HG02642 (cell line): Measurements from ENCODE around the gene RAB11FIP3.
"Not testable (repeated sequence)": the region's sequence is repeated elsewhere in the genome, so short reads cannot be mapped to it uniquely, and the experiment has no call there.

Experiments used
- ATAC-seq: cut with Tn5 transposase; IDR thresholded peaks from one replicate; pipeline ENCODE4 v1.9.1; 2021; ENCODE audit warnings: mild to moderate bottlenecking; ENCODE audit not compliant: unreplicated experiment, poor library complexity

The RAB11FIP3 gene

GRCh38 chr16:489606-490005, 64.2 kb downstream of the RAB11FIP3 start:
- ATAC-seq = no peak

- no peak for ATAC-seq
Observed at GRCh38 chr16:490768-491167, 65.3 kb downstream of the RAB11FIP3 start.

GRCh38 chr16:491220-491919, 65.9 kb downstream of the RAB11FIP3 start:
- no peak for ATAC-seq

- ATAC-seq = no peak
Observed at GRCh38 chr16:492211-492875, 66.9 kb downstream of the RAB11FIP3 start.

GRCh38 chr16:494676-495075, 69.2 kb downstream of the RAB11FIP3 start:
- not testable (repeated sequence) for ATAC-seq

GRCh38 chr16:495127-495748, 69.8 kb downstream of the RAB11FIP3 start:
- no peak for ATAC-seq

- no peak for ATAC-seq
Observed at GRCh38 chr16:496097-496886, 70.8 kb downstream of the RAB11FIP3 start.

GRCh38 chr16:497258-497657, 71.8 kb downstream of the RAB11FIP3 start:
- no peak for ATAC-seq

GRCh38 chr16:499924-500323, 74.5 kb downstream of the RAB11FIP3 start:
- no peak for ATAC-seq

GRCh38 chr16:500709-501108, 75.3 kb downstream of the RAB11FIP3 start:
- no peak for ATAC-seq

GRCh38 chr16:502179-502943, 76.9 kb downstream of the RAB11FIP3 start:
- ATAC-seq = no peak

- no peak for ATAC-seq
Observed at GRCh38 chr16:503150-504071, 78.0 kb downstream of the RAB11FIP3 start.

GRCh38 chr16:505479-506245, 80.2 kb downstream of the RAB11FIP3 start:
- no peak for ATAC-seq

GRCh38 chr16:506246-506546, 80.7 kb downstream of the RAB11FIP3 start:
- no peak for ATAC-seq

GRCh38 chr16:507527-507926, 82.1 kb downstream of the RAB11FIP3 start:
- ATAC-seq = not testable (repeated sequence)

GRCh38 chr16:507996-508395, 82.5 kb downstream of the RAB11FIP3 start:
- ATAC-seq = no peak

- no peak for ATAC-seq
Observed at GRCh38 chr16:508884-509736, 83.7 kb downstream of the RAB11FIP3 start.
